GM19351 (cell line): Measurements from ENCODE around the gene FKBP2.

Experiments used
- ATAC-seq: cut with Tn5 transposase; IDR thresholded peaks from one replicate; pipeline ENCODE4 v1.9.1; 2021; ENCODE audit warnings: mild to moderate bottlenecking, moderate library complexity; ENCODE audit not compliant: unreplicated experiment

Gene FKBP2

DNA sequence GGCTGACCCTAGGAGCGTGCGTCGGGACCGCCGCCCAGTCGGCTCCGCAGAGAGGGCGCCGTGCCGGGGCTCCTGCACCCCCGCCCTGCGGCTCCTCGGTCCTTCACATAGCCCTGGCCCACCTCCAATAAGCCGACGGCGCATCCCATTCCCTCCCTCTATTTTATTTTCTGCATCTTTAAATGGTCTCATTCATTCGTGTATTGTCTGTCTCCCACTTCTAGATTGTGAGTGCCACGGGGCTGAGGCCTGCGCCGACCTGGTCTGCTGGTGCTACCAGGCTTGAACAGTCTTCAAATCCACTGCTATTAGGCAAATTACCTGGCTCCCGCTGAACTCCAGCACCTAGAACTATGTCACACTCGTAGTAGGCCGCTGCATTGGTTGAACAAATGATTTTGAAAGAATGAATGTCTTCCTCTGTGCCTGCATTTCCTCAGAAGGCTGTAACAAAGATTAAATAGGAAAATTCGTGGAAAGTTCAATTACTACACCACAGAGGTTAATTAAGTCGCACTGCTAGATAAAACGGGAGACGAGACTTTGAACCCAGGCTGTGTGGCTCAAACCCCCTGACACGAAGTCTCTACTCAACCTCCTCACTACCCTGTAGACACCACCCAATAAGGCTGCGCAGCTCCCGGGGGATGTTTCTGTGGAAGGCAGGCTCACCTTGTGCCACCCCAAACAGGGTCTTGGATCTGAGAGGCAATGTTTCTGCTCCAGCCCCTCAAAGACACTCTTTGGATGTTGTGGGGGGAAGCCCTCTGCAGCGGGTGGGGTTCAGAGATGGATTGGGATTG is 7.0 kb downstream of the FKBP2 start:
- ATAC-seq, result no peak

DNA sequence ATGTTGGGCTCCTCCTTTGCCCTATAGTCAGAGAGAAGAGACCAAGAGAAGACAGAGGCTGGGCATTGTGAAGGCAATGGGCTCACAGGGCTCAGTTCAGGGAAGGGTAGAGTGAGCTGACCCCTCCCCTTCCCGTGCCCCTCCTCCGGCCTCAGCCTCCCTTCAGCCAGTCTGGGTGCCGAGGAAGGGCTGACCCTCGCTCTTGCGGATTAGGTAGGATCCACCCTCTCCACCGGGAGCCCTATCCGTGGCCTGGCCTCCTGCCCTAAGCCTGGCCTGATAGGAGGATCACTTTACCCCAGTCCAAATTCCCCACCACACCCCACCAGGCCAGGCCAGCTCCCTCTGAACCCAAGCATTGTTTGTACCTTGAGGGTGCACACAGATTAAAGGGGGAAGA is 7.7 kb downstream of the FKBP2 start:
- ATAC-seq, result no peak

DNA sequence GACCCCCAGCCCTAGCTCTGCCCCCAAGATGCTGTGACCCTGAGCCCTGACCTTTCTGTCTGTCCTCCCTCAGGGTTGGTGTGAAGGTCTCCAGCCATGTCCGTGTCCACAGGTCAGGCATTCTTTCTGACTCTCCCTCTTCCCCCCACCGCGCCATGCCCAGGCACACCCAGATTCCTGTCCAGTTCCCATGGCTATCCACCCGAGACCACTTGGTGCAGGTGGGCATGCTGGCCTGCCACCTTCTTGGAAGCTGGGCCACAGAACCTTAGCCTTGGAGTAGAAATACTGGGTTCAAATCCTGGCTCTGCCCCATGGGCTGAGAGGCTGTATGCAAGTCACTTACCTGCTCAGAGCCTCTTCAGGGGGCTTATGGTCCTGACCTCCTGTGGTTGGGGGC is 8.1 kb downstream of the FKBP2 start:
- no peak for ATAC-seq

DNA sequence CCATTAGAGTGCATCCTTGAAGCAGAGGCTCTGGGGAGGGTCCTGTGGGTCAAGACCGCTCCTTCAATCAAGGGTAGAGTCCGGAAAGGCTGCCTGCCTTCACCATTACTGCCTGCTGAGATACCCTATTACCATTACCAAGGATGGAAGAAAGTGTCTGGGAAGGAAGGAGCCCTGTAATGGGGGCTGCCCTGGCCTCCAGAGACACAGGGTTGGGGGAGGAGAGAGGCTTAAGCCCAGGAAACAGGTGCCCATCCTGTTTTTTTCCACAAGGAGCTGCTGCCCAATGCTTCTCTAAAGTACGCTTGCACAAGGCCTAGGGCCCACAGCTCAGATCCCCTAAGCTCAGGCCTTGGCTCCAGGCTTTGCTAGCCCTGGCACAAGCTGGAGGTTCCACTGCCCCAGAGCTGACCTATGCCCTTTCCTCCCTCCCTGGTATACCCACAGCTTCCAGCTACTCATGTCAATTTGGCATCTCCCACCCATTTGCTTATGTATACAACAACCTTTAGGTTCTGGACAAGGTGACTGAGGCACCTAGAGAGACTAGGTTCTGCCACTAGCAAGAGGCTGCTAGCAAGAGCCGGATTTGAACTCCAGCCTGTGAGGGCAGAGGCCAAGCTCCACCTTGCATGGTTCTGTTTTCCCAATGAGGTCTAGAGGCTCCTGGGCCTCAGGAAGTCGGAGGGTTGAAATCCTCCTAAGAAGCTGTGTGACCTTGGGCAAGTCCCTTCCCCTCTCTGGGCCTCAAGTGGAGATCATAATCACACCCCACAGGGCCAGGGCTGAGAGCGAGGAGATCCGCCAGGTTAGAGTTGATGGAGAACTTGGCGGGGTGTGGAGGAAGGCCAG is 8.9 kb downstream of the FKBP2 start:
- ATAC-seq, result no peak

DNA sequence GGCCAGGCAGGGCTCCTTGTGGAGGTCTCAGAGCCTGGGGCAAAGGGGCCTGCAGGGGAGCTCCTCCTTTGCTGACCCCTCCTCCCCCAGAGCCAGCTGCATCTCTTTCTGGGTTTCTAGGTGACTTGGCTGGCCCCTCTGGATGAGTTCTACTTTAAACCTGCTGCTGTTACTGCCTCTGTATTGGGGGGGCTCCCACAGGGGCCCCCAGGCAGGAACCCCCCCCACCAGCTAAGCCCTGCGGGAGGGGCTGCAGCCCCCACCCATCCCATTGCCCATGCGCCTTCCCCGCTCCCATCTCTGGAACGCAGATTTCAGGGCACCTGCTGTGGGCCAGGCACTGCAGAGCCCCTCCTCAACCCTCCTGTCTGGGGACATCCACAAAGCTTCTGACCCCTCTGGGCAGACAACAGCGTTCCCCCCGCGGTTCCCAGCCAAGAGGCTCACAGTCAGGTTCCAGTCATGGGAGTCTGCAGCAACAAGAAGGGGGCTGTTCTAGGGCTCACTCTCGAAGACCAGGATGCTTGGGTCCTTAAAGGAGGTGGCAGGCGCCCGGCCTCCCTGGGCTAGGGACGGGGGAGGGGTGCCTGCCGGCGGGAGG is 9.6 kb downstream of the FKBP2 start:
- no peak for ATAC-seq

DNA sequence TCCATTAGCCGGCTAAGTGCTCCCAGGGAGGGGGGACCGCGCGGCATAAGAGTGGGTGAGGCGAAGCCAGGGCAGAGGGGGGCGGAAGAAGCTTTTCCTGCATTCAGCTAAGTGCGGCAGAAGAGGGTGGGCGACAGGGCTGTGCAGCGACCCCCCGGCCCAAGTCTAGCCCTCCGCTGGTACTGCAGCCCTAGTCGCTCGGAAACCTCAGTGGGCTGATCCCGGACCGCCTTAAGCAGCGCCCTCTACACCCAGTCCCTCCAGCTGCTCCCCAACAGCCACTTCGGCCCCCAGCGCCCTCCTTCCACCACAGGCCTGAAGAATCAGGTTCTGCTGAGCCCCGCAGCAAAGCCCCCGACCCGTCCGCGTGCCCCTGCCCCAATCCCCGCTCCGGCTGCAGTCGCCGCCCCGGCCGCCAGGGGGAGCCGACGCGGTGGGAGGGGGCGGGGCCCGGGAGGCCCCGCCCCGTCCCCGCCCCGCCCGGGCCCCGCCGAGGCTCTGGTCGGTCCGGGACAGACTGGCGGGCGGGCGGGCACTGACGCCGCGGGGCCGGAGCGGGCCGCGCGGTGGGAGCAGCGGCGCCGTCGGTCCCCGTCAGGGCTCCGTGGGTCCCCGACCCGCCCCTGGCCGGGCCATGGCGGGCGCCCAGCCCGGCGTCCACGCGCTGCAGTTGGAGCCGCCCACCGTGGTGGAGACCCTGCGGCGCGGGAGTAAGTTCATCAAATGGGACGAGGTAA is 10.3 kb downstream of the FKBP2 start, which contains the start of gene PLCB3:
PLCB3 (plus strand) TSS at position 515 of the 737 bp plus-strand sequence; CDS start at position 635, 120 bp downstream.
- ATAC-seq, result peak; percentile 53

DNA sequence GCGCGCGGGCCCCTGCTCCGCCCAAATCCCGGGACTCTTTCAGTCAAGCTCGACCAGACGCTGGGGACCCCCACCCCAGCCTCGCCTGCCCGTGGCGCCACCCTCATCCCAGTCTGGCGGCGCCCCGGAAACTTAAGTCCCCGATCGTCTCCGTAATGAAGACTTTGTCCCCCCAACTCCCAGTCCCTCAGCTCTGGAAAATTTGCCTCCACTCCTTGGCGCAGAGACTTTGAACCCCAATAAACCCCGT is 10.8 kb downstream of the FKBP2 start:
- ATAC-seq, result no peak

DNA sequence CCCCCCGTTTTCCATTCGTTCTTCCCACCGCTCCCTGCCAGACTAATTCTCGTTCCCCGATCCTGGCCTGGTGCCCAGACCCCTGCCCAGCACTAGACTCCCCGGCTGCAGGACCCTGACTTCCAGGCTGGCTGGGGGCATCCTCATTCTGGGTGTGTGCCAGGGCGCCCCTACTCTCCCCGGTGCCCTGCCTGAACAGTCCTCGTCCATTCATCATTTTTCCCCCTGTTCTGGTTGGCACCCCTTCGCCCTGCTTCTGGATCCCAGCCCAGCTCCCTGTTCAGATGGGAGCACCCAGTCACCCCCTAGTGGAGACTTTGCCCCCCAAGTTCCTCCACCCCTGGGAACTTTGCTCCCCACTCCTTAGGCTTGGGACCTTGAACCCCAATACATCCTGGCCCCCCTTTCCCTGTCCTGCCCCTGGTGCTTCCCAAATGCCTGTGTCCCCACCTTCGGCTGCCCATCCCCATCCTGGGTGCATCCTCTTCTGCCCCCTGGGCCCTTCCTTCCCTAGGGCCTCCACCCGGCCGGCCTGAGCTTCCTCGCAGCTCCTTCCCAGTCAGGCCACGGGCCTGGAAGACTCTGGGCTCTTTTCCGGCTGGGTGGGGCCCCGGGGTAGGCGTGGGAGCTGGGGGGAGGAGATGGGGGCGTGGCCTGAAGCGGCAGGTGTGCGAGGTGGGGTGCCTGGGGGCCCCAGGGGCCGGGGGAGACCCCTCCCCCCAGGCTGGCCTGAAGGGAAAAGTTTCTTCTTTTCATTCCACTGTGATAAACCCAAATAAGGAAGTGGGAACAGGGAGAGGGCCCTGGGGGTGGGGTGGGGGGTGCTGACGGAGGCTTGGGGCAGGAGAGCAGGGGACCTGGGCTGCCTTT is 11.3 kb downstream of the FKBP2 start:
- no peak for ATAC-seq

DNA sequence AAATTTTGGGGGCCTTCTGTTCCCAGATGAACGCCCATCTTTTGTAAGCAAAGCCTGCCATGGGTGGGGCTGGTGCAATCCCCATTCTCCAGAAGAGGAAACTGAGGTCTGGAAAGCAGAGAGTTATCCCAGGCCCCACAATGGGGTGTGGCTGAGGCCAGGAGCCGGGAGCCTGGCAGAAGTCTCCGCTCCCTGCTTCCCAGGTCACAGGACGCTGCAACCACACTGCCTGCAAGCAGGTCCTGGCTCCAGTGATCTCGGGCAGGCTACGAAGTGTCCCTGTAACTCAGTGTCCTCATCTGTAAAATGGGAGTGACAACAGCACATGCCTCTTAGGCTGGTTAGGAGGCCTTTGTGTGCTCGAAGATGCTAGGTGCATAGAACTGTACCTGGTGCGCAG is 12.1 kb downstream of the FKBP2 start:
- no peak for ATAC-seq

DNA sequence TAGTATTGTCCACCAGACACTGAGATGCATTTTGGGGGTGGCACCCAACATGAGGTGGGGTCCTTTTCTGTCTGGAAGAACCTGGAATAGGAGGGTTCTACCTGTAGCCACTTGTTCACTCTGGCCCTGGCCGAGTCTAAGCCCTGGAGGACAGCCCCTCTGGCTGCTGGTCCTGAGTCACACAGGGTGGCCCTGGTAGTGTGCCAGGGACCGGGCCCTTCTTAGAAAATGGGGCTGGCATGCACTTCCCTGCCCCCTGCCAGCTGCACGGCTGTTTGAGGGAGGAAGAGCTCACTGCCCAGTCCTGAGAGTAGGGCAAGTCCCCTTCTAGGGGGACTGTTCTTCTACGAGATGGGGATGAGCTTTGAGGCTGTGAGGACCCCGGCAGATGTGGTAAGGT is 12.6 kb downstream of the FKBP2 start:
- ATAC-seq, result no peak

DNA sequence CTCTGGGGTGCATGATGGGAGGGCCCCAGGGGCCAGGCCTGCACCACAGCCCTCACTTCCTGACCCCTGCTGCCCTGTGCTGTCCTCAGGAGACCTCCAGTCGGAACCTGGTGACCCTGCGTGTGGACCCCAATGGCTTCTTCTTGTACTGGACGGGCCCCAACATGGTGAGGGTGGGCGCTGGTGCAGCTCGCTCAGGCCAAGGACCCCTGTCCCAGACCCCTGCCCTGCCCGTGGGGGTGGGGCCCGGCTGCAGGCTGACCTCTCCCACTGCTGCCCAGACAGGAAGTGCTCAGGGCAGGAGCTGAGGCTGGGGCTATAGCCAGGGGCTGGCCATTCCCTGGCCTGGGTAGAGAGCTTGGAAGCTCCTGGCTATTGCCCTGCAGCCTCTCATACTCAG is 13.4 kb downstream of the FKBP2 start:
- no peak for ATAC-seq

DNA sequence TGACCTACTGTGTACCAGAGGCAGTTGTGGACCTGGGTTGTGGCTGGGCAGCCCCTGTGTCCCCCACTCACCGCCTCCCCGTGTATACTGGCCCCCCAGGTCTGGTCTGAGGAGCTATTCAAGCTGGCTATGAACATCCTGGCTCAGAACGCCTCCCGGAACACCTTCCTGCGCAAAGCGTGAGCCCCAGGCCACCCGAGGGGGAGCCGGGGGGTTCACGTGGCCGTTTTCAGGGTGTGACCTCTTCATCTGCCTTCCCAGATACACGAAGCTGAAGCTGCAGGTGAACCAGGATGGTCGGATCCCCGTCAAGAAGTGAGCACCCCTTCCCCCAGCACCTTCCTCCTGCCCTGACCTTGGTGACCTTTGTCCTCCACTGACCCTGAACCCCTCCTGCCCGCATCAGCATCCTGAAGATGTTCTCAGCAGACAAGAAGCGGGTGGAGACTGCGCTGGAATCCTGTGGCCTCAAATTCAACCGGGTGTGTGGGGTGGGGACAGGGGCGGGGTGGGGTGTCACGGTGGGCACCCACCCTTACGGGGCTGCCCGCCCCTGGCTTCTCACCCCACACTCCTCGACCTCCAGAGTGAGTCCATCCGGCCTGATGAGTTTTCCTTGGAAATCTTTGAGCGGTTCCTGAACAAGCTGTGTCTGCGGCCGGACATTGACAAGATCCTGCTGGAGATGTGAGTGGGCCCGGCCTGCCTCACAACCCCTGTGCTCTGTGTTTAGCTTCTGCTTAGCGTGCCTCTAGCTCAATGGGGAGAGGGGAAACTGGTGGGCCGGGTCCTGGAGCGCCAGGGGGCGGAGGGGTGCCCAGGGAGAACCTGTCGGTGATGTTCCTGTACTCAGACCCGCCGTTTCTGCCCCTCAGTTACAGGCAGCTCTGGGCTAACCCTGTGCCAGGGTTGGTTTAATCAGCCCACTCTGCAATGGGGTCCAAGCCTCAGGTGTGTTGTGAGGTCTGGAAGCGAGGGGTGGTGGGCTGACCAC is 14.5 kb downstream of the FKBP2 start:
- no peak for ATAC-seq

DNA sequence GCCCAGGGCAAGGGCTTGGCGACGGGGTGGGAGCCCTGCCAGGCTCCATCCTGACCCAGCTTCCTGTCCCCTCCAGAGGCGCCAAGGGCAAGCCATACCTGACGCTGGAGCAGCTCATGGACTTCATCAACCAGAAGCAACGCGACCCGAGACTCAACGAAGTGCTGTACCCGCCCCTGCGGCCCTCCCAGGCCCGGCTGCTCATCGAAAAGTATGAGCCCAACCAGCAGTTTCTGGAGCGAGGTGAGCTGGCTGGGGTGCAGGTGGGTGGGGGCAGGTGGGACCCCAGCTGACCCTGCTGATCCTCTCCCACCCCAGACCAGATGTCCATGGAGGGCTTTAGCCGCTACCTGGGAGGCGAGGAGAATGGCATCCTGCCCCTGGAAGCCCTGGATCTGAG is 15.4 kb downstream of the FKBP2 start:
- ATAC-seq, result no peak

DNA sequence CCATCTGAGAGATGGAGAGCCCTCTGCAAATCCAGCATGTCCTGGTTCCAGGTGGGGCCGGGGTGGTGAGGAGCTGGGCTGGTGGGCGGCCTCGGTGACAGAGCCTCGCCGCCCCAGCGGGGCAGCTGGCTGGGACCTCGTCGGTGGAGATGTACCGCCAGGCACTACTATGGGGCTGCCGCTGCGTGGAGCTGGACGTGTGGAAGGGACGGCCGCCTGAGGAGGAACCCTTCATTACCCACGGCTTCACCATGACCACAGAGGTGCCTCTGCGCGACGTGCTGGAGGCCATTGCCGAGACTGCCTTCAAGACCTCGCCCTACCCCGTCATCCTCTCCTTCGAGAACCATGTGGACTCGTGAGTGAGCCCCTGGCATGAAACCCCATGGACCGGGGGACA is 17.5 kb downstream of the FKBP2 start:
- ATAC-seq, result no peak

DNA sequence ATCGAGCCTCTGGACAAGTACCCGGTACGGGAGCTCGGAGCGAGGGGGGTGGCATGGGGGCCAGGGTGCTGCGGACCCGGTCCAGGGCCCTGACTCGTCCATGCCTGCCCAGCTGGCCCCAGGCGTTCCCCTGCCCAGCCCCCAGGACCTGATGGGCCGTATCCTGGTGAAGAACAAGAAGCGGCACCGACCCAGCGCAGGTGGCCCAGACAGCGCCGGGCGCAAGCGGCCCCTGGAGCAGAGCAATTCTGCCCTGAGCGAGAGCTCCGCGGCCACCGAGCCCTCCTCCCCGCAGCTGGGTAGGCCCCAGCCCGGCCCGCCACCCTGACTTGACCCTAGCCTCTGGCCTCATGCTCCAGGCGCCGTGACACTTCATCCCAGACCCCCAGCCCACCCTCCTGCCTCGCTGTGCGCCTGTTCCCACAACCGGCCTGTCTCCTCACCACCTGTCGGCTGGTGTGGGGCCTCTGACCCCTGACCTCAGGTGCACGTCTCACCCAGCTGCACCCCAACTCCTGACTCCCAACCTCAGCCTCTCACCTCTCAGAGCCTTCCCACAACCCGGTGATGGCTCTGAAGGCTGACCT is 18.1 kb downstream of the FKBP2 start:
- ATAC-seq, result no peak

DNA sequence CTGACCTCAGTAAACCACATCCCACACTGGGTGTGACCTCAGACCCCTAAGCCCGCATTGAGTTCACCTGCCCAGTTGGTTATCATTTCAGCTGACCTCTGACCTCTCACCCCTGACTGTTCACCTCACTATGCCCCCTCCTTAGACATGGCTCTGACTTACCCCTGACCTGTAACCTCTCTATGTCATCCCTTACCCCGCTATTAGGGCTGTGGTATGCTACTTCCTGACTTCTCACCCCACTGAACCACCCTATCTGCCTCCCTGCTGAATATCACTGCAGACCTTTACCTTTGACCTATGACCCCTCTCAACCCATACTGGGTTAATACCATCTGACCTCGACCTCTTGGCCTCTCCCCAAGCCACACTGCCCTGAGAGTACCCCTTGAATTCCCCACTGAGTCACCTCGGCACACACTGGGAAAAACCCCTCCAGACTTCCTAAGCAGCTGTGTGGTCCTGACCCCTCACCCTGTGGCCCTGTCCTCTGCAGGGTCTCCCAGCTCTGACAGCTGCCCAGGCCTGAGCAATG is 18.7 kb downstream of the FKBP2 start:
- no peak for ATAC-seq

DNA sequence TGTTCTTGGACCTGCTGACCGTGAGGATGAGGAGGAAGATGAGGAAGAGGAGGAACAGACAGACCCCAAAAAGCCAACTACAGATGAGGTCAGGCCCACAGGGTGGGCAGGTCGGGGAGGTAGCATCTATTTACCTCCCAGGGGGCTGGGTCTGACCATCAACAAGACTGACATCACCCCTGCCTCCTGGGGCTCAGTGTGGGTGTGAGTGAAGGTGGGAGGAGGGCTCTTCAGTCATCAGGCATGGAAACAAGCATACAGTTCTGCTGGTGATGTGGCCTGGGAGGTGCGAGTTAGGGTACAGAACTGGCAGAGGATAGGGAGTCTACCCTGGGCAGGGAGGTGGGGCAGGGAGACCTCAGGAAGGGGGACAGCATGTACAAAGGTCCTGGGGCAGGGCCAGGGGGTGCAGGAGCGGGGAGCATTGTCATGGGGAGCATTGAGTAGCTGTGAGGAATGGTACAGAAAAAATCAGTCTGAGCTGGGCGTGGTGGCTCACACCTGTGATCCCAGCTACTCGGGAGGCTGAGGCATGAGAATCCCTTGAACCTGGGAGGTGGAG is 19.3 kb downstream of the FKBP2 start:
- no peak for ATAC-seq

DNA sequence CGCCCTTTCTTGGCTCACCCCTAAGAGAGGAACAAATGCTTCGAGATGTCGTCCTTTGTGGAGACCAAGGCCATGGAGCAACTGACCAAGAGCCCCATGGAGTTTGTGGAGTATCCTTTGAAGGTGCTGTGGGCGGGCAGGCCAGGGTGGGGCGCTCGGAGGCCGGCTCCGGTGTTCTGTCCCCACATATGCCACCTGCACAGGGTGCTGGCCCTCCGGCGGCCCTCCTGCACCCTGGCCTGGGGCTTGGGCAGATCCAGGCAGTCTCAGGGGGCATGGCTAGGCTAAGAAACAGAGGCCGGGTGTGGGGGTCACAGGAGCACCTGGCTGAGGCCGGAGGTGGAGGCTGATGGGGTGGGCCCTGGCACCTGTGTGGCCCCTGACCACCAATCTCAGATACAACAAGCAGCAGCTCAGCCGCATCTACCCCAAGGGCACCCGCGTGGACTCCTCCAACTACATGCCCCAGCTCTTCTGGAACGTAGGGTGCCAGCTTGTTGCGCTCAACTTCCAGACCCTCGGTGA is 20.7 kb downstream of the FKBP2 start:
- ATAC-seq, result no peak
